ENCODE measurements around the gene MISP. TPM values are rescaled to one million over a fixed set of nuclear protein-coding genes. Genes with fewer than 3 reads are reported as not detected.
A peak's percentile ranks its signal among the peaks of the same experiment; 100 is the strongest.

The MISP gene
- total and polyA plus RNA-seq, 9 of the 15 experiments (the other 6 are each of a cell fraction or from before 2014, with no cell fraction given): 0.04 to 0.29 (median 0.05) TPM; not detected in 5

DNA sequence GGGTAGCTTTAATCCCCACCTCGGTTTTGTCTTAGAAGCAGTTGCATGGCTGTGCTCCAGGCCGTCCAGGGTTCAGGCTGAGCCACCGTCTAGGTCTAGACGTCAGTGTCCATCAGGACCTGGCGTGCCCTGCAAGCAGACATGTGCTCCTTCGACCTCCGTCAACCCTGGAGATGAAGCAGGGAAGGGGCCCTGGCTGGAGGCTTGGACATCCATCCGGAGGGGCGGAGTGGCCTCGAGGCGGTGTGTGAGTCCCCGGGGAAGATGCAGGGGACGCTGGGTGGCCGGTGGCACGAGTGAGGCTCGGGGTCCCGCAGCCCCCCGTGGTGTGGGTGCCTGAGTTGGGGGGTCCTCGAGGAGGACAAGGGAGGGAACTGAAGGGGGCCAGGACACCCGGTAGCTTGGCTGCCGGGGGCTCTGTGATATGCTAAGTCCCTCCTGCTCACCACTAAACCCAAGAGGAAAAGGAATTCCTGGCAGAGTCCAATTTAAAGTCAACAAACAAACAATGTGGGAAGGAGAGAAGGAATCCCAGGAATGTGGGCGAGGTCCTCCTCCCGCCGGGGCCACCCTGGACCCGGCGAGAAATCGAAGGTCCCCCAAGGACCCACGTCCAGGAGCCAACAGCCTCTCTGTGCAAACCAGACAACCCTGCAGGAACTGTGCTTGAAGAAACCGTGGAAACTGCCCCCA, 31.4 kb downstream of the MISP start:
- peak; percentile 38; the same call in 2 of the 3 replicates for ATAC-seq
- 58% methylated on average over 25 of the region's 29 CpGs for WGBS (ENCODE audit: insufficient coverage, low coverage, missing lambda C conversion rate)
- FAIRE-seq: no peak
- ChIA-PET POLR2A (interaction anchor here (1.0 kb wide), 1 partner anchor 15 kb away, joined by 5 read pairs; the partner anchor contains the start of gene PTBP1), CTCF (ENCODE audit: low intra/inter-chr PET ratio) (no interaction called here)
- H3K27me3 ChIP-seq (ENCODE audit: control insufficient read depth in 2 of 2, insufficient read depth in 2 of 2, low read length in 2 of 2): no peaks in the 10 kb centered on the region
- no TSS peak for BruUV-seq (replicated peaks)
- DNase-seq (ENCODE audit: extremely low read depth in 1 of 4, low spot score in 3 of 4): no peak
- TF ChIP-seq BRD9 (IDR thresholded peaks at IDR 0.05; ENCODE audit: low read depth, partially characterized antibody) (no peak), XRCC5 (IDR thresholded peaks at IDR 0.05; ENCODE audit: low read depth, low read length) (no peak), SMAD1 (IDR thresholded peaks at IDR 0.05; ENCODE audit: low read depth, low read length, partially characterized antibody) (no peak), CBFB (CRISPR knock-in tag; IDR thresholded peaks at IDR 0.05) (no peak), FUS (optimal IDR thresholded peaks at IDR 0.05; ENCODE audit: low read depth, low read length) (no peak)
- H3K36me3 ChIP-seq (ENCODE audit: control insufficient read depth, insufficient read depth, low read length): no peaks in the 10 kb centered on the region
- H3K9ac ChIP-seq (ENCODE audit: insufficient read depth in 1 of 2, low read depth in 2 of 2, low read length in 2 of 2): peak overlapping the region in 1 of 2 experiments; percentile 84; a peak in 2 of 4 replicates
- H2AFZ ChIP-seq (ENCODE audit: low read depth, low read length): no peak overlapping the region
- no peaks in the 10 kb centered on the region for H4K20me1 ChIP-seq (replicated peaks; ENCODE audit: control insufficient read depth, insufficient read depth, low read length)
- no peaks in the 10 kb centered on the region for H3K79me2 ChIP-seq (ENCODE audit: control insufficient read depth, insufficient read depth, low read length)
- intact Hi-C loops (cut with micrococcal nuclease) (no loop called here), in situ Hi-C loops (cut with MboI) (no loop called here)
- H3K27ac ChIP-seq (ENCODE audit: extremely low read depth, low read depth, low read length): no peak overlapping the region
- H3K9me1 ChIP-seq (ENCODE audit: control insufficient read depth, insufficient read depth, low read length): no peaks in the 10 kb centered on the region
- no peak overlapping the region for H3K4me3 ChIP-seq
- H3K9me3 ChIP-seq (replicated peaks; ENCODE audit: control insufficient read depth, insufficient read depth, low read depth, low read length): no peaks in the 10 kb centered on the region
- peaks cover 0 to 30% of the 10 kb centered on the region in 2 experiments; a peak in 2 of 5 replicates for H3K4me1 ChIP-seq (replicated peaks in 1 of 2; ENCODE audit: control insufficient read depth in 2 of 2, insufficient read depth in 2 of 2, low read length in 2 of 2)
- no peak overlapping the region for H3K4me2 ChIP-seq (ENCODE audit: insufficient read depth, low read length)
